Measurements from ENCODE around the gene HNRNPA1. TPM values are rescaled to one million over a fixed set of nuclear protein-coding genes. Genes with fewer than 3 reads are reported as not detected.
A peak's percentile ranks its signal among the peaks of the same experiment; 100 is the strongest.
"Not testable (repeated sequence)": the region's sequence is repeated elsewhere in the genome, so short reads cannot be mapped to it uniquely, and the experiment has no call there.

Gene HNRNPA1
- total RNA-seq, 1 donor from 2014 or later, result 3,205 TPM

- Mint-ChIP-seq H3K4me1 (peaks cover 15% of the 10 kb centered on the region), H3K27me3 (ENCODE audit: low read depth) (peaks cover 48% of the 10 kb centered on the region), H3K9me3 (no peaks in the 10 kb centered on the region), H3K36me3 (ENCODE audit: low read depth) (no peaks in the 10 kb centered on the region), H3K27ac (ENCODE audit: unreplicated experiment) (no peak overlapping the region), H3K4me3 (no peak overlapping the region)
- DNase-seq (ENCODE audit: low read depth, low spot score), result no peak
- no peak for TF ChIP-seq CTCF (conservative IDR thresholded peaks at IDR 0.05)
Observed at GRCh38 chr12:54304187-54304810, 23.8 kb downstream of the HNRNPA1 start.

- Mint-ChIP-seq H3K27ac (ENCODE audit: unreplicated experiment) (no peak overlapping the region), H3K4me1 (no peaks in the 10 kb centered on the region), H3K9me3 (no peaks in the 10 kb centered on the region), H3K36me3 (ENCODE audit: low read depth) (no peaks in the 10 kb centered on the region), H3K4me3 (no peak overlapping the region), H3K27me3 (ENCODE audit: low read depth) (peaks cover 26% of the 10 kb centered on the region)
- TF ChIP-seq CTCF (conservative IDR thresholded peaks at IDR 0.05), result no peak
- DNase-seq (ENCODE audit: low read depth, low spot score), result no peak
Observed at GRCh38 chr12:54306925-54307741, 26.6 kb downstream of the HNRNPA1 start.

DNA sequence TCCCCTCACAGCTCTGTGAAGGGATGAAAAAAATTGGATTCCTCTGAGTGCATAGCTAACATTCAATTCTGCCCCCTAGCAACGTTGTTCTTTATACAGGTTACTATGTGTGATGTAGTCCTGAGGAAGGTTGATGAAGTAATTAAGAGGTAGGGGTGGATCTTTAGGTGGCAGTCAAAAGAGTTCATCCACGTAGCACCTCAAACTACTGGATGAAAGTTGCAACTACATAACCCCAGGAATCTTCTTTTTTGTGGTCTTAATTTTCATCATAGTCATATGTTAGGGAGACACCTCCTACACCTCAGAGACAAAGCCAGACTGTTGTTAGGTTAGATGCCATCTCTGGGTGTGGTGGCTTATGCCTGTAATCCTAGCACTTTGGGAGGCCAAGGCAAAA, 30.5 kb downstream of the HNRNPA1 start:
- no peaks in the 10 kb centered on the region for H3K4me1 Mint-ChIP-seq
- H3K27ac Mint-ChIP-seq (ENCODE audit: unreplicated experiment), result no peak overlapping the region
- no peaks in the 10 kb centered on the region for H3K9me3 Mint-ChIP-seq
- no peak overlapping the region for H3K4me3 Mint-ChIP-seq
- TF ChIP-seq CTCF (conservative IDR thresholded peaks at IDR 0.05), result no peak
- peaks cover 2% of the 10 kb centered on the region for H3K27me3 Mint-ChIP-seq (ENCODE audit: low read depth)
- no peak for DNase-seq (ENCODE audit: low read depth, low spot score)
- no peaks in the 10 kb centered on the region for H3K36me3 Mint-ChIP-seq (ENCODE audit: low read depth)

- peak overlapping the region; percentile 59 for H3K27ac Mint-ChIP-seq (ENCODE audit: unreplicated experiment)
- not testable (repeated sequence) for H3K9me3 Mint-ChIP-seq; H3K36me3 Mint-ChIP-seq (ENCODE audit: low read depth); H3K4me3 Mint-ChIP-seq; DNase-seq (ENCODE audit: low read depth, low spot score); H3K27me3 Mint-ChIP-seq (ENCODE audit: low read depth); H3K4me1 Mint-ChIP-seq
Observed at GRCh38 chr12:54312309-54312708, 31.8 kb downstream of the HNRNPA1 start.

GRCh38 chr12:54321363-54321762, 40.8 kb downstream of the HNRNPA1 start:
- no peaks in the 10 kb centered on the region for H3K9me3 Mint-ChIP-seq
- H3K4me1 Mint-ChIP-seq, result peaks cover 18% of the 10 kb centered on the region
- no peaks in the 10 kb centered on the region for H3K27me3 Mint-ChIP-seq (ENCODE audit: low read depth)
- no peak for TF ChIP-seq CTCF (conservative IDR thresholded peaks at IDR 0.05)
- no peaks in the 10 kb centered on the region for H3K36me3 Mint-ChIP-seq (ENCODE audit: low read depth)
- DNase-seq (ENCODE audit: low read depth, low spot score), result no peak
- H3K4me3 Mint-ChIP-seq, result no peak overlapping the region
- H3K27ac Mint-ChIP-seq (ENCODE audit: unreplicated experiment), result no peak overlapping the region

All from neural crest cell (in vitro differentiated cells).